Right atrium auricular region (tissue), 2 donors: ENCODE measurements around the gene LMNTD2. TPM values are rescaled to one million over a fixed set of nuclear protein-coding genes. Genes with fewer than 3 reads are reported as not detected.

Experiments used
- DNase-seq: peaks from one replicate; pipeline ENCODE4 v3.0.0-alpha.2; 2019; ENCODE audit warnings: low spot score
- H3K27ac ChIP-seq, 2 donors: fragments of 200-600 bp; sonication (generic); 1 replicate in 1 of 2; 2 replicates in 1 of 2; pipeline ENCODE4 v1.5.1; 2016 to 2019
- H3K27me3 ChIP-seq, 2 donors: fragments of 200-600 bp; sonication (generic); one replicate each; pipeline versions ENCODE4 v1.5.1 to v1.6.0; 2017 to 2019
- H3K36me3 ChIP-seq: fragments of 200-600 bp; sonication (generic); one replicate; pipeline ENCODE4 v1.5.1; 2016
- H3K4me1 ChIP-seq, 2 donors: fragments of 200-600 bp; sonication (generic); one replicate each; pipeline versions ENCODE4 v1.5.1 to v1.6.0; 2017 to 2019
- H3K4me3 ChIP-seq, 2 donors: fragments of 200-600 bp; sonication (generic); 1 replicate in 1 of 2; 2 replicates in 1 of 2; pipeline ENCODE4 v1.5.1; 2017 to 2019; ENCODE audit warnings: mild to moderate bottlenecking in 1 of 2, moderate library complexity in 1 of 2
- H3K9me3 ChIP-seq, 2 donors: fragments of 200-600 bp; sonication (generic); one replicate each; pipeline ENCODE4 v1.5.1; 2019
- total RNA-seq, 2 donors: library from RNA; depleted of rRNA; stranded (reverse); fragments of >200 nt; gene quantifications; one replicate each; pipeline ENCODE4 v1.1.0, GENCODE V29; 2016
- TF ChIP-seq, protein P1 (sequence below), 2 donors: fragments of 200-600 bp; sonication (generic); IDR thresholded peaks; one replicate each; pipeline ENCODE4 v1.5.1; 2019; ENCODE audit warnings: antibody characterized with exemption in 2 of 2

Gene LMNTD2, protein sequence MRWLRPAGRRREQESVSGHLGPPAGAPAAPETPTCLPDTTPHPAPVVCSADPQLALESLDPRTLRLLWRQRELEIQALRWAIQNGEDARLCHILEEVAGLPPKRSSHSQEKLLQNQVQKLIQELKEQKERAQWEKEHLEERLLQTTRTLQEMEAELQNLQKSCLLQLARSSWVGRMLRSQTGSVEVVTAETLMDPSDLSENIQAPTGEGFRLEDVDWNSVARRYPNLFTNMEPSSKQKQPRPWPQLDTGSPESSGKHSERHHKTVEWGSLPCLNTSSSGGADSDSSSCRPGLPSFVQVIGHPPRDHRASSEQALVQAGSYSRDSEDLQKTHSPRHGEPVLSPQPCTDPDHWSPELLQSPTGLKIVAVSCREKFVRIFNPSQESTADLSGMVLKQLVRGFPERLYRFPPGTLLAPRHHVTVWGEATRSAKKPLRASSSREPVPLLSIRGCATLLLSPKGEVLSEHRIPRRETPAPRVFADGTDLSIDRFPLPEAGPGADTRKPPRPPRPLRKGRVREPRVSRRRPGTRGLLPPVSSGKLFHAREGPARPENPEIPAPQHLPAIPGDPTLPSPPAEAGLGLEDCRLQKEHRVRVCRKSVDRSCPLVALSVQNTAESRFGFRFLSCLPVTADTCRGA
- under 1 TPM; 0.33 to 0.86 TPM for total RNA-seq

DNA sequence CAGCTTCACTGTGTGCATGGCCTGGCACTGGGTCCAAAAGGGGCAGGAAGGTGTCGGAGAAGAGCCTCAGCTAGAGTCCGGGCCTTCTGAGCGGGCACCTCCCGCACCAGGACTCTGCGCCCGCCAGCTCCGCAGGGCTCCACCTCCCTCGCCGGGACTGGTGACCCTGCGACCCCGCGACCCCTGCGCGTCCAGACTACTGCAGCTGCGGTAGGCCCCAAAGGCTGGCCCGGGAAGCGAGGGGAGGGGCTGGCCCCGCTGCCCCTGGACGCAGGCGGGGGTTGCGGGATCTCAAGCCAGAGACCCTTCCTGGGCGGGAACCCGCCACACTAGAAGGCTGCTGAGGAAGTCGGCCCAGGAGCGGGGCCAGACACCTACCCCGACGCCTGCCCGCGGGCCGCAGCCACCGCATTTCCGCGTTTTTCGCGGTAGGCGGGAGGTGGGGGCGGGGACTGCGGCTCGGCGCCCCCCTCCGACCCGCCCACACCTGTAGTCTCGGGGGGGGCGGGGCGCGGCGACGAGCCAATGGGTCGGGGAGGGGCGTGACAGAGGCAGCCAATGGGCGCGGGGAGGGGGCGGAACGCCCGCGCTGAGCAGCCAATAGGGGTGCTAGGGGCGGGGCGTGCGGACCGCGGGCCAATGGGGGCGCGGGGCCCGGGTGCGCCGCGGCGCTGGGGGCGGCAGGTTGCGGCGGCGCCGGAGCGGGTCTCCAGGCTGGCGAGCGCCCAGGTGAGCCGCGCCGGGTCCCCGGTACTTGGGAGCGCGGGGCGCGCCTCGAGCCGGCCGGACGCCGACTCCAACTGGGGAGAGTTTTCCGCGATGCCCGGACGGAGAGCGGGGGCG is at the start of gene LMNTD2, which contains the start of gene RASSF7:
TSS of gene LMNTD2 (minus strand) at position 434 of the 843 bp plus-strand sequence. CDS start at position 412, 22 bp downstream.
TSS of gene RASSF7 (plus strand) at position 666 of the 843 bp plus-strand sequence. CDS start 799 bp downstream, outside the sequence.
- Histone ChIP-seq H3K36me3 (no peaks in the 10 kb centered on the region), H3K4me1 (peaks cover 0 to 20% of the 10 kb centered on the region in 2 donors), H3K4me3 (peak within 1 kb of the TSS; percentile 56 to 91), H3K27ac (peak within 1 kb of the TSS in 1 of 2 donors; percentile 57), H3K27me3 (peaks cover 5 to 10% of the 10 kb centered on the region in 2 donors), H3K9me3 (no peaks in the 10 kb centered on the region)
- DNase-seq, result peak; percentile 90
- TF ChIP-seq, protein P1, sequence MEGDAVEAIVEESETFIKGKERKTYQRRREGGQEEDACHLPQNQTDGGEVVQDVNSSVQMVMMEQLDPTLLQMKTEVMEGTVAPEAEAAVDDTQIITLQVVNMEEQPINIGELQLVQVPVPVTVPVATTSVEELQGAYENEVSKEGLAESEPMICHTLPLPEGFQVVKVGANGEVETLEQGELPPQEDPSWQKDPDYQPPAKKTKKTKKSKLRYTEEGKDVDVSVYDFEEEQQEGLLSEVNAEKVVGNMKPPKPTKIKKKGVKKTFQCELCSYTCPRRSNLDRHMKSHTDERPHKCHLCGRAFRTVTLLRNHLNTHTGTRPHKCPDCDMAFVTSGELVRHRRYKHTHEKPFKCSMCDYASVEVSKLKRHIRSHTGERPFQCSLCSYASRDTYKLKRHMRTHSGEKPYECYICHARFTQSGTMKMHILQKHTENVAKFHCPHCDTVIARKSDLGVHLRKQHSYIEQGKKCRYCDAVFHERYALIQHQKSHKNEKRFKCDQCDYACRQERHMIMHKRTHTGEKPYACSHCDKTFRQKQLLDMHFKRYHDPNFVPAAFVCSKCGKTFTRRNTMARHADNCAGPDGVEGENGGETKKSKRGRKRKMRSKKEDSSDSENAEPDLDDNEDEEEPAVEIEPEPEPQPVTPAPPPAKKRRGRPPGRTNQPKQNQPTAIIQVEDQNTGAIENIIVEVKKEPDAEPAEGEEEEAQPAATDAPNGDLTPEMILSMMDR (IDR thresholded peaks at IDR 0.05), result no peak

DNA sequence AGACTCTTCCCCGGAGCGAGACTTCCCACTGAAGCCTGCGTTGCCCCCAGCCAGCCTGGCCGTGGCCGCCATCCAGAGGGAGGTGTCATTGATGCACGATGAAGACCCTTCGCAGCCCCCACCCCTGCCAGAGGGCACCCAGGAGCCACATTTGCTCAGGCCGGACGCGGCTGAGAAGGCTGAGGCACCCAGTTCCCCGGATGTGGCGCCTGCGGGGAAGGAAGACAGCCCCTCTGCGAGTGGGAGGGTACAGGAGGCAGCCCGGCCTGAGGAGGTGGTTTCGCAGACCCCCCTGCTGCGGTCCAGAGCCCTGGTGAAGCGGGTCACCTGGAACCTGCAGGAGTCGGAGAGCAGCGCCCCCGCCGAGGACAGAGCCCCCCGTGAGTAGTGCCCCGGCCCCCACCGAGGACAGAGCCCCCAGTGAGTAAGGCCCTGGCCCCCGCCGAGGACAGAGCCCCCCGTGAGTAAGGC is 48.8 kb upstream of the LMNTD2 start:
- Histone ChIP-seq H3K27ac (no peak overlapping the region), H3K36me3 (peaks cover 89% of the 10 kb centered on the region), H3K27me3 (no peaks in the 10 kb centered on the region), H3K9me3 (no peaks in the 10 kb centered on the region), H3K4me3 (no peak overlapping the region), H3K4me1 (peaks cover 0 to 21% of the 10 kb centered on the region in 2 donors)
- TF ChIP-seq, protein P1 (IDR thresholded peaks at IDR 0.05), result no peak
- DNase-seq, result no peak

DNA sequence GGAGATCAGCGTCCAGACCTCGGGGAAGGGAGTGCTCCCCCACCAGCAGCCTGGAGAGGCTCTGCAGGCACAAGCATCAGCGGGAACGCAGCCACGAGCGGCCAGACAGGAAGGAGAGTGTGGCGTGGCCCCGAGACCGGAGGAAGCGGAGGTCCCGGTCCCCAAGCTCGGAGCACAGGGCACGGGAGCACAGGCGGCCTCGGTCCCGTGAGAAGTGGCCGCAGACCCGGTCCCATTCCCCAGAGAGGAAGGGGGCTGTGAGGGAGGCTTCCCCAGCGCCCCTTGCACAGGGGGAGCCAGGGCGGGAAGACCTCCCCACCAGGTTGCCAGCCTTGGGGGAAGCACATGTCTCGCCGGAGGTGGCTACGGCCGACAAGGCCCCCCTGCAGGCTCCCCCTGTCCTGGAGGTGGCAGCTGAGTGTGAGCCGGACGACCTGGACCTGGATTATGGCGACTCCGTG is 48.3 kb upstream of the LMNTD2 start:
- Histone ChIP-seq H3K27ac (no peak overlapping the region), H3K9me3 (no peaks in the 10 kb centered on the region), H3K36me3 (peaks cover 94% of the 10 kb centered on the region), H3K4me1 (peaks cover 0 to 16% of the 10 kb centered on the region in 2 donors), H3K4me3 (no peak overlapping the region), H3K27me3 (no peaks in the 10 kb centered on the region)
- TF ChIP-seq, protein P1 (IDR thresholded peaks at IDR 0.05), result no peak
- DNase-seq, result no peak

DNA sequence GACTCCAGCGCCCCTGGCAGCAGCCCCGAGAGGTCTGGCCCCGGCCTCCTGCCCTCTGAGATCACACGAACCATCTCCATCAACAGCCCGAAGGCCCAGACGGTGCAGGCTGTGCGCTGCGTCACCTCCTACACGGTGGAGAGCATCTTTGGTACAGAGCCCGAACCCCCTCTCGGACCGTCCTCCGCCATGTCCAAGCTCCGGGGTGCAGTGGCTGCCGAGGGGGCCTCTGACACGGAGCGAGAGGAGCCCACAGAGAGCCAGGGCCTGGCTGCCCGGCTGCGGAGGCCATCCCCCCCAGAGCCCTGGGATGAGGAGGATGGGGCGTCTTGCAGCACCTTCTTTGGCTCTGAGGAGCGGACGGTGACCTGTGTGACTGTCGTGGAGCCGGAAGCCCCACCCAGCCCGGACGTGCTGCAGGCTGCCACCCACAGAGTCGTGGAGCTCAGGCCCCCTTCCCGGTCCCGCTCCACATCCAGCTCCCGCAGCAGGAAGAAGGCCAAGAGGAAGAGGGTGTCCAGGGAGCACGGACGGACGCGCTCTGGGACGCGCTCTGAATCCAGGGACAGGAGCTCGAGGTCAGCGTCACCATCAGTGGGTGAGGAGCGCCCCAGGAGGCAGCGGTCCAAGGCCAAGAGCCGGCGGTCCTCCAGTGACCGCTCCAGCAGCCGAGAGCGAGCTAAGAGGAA is 47.6 kb upstream of the LMNTD2 start:
- no peaks in the 10 kb centered on the region for H3K27me3 ChIP-seq
- DNase-seq, result no peak
- peaks cover 0 to 9% of the 10 kb centered on the region in 2 donors for H3K4me1 ChIP-seq
- TF ChIP-seq, protein P1 (IDR thresholded peaks at IDR 0.05), result no peak
- H3K9me3 ChIP-seq, result no peaks in the 10 kb centered on the region
- no peak overlapping the region for H3K27ac ChIP-seq
- peaks cover 100% of the 10 kb centered on the region for H3K36me3 ChIP-seq
- H3K4me3 ChIP-seq, result no peak overlapping the region
